Gastrocnemius medialis (tissue), 4 donors: ENCODE data around the gene CAND2. TPM values are rescaled to one million over a fixed set of nuclear protein-coding genes. Genes with fewer than 3 reads are reported as not detected.
"Not testable (repeated sequence)": the region's sequence is repeated elsewhere in the genome, so short reads cannot be mapped to it uniquely, and the experiment has no call there.

Experiments used
- ATAC-seq, 2 donors: fragments of 150-250 bp; one replicate each; pipeline ENCODE4 v1.9.1; 2016
- DNase-seq, 2 donors: peaks; one replicate each; pipeline ENCODE4 v3.0.0-alpha.2; 2019
- H3K27ac ChIP-seq, 4 donors: fragments of 200-600 bp; sonication (generic); 1 replicate in 1 of 4; 2 replicates in 3 of 4; pipeline ENCODE4 v1.5.1; 2016 to 2018; ENCODE audit warnings: mild to moderate bottlenecking in 2 of 4, moderate library complexity in 1 of 4
- H3K27me3 ChIP-seq, 3 donors: fragments of 200-600 bp; sonication (generic) in 2 of 3; 1 replicate in 1 of 3; 2 replicates in 2 of 3; pipeline versions ENCODE4 v1.5.1 to v1.6.0; 2016 to 2019; ENCODE audit warnings: mild to moderate bottlenecking in 1 of 3, moderate library complexity in 1 of 3
- H3K36me3 ChIP-seq, 2 donors: fragments of 200-600 bp; sonication (generic) in 1 of 2; one replicate each; pipeline ENCODE4 v1.5.1; 2017 to 2018
- H3K4me1 ChIP-seq, 2 donors: fragments of 200-600 bp; sonication (generic) in 1 of 2; one replicate each; pipeline ENCODE4 v1.5.1; 2016 to 2017; ENCODE audit warnings: mild to moderate bottlenecking in 2 of 2
- H3K4me3 ChIP-seq, 4 donors: fragments of 200-600 bp; sonication (generic) in 3 of 4; 1 replicate in 1 of 4; 2 replicates in 3 of 4; pipeline ENCODE4 v1.5.1; 2016 to 2019; ENCODE audit warnings: mild to moderate bottlenecking in 2 of 4
- H3K9me3 ChIP-seq, 3 donors: fragments of 200-600 bp; sonication (generic) in 2 of 3; 1 replicate in 1 of 3; 2 replicates in 2 of 3; pipeline ENCODE4 v1.5.1; 2016 to 2019
- CTCF ChIP-seq, 5 experiments: fragments of 450-650 bp in 3 of 5; fragments of 200-600 bp in 2 of 5; sonication (generic) in 2 of 5; IDR thresholded peaks in 4 of 5; conservative IDR thresholded peaks in 1 of 5; 1 replicate in 4 of 5; 2 replicates in 1 of 5; pipeline ENCODE4 v1.5.1; 2016 to 2019; ENCODE audit warnings: antibody characterized with exemption in 5 of 5, mild to moderate bottlenecking in 3 of 5, moderate library complexity in 3 of 5
- POLR2A ChIP-seq, 2 donors: fragments of 450-650 bp; IDR thresholded peaks; one replicate each; pipeline ENCODE4 v1.6.1; 2017; ENCODE audit warnings: antibody characterized with exemption in 2 of 2, mild to moderate bottlenecking in 2 of 2, moderate library complexity in 2 of 2
- in situ Hi-C, 4 donors: fragments of 200-750 bp; cut with MboI; loops; one replicate each; pipeline versions ENCODE4 v1.15.0 to v1.8.0; 2017; ENCODE audit warnings: low sequenced_read_pairs in 4 of 4
- intact Hi-C: fragments of 100-400 bp; cut with DNase I; formaldehyde crosslinking; loops from one replicate; pipeline ENCODE4 v1.15.1; 2023; ENCODE audit warnings: low total_unique reads
- total RNA-seq, 4 donors: library from RNA; depleted of rRNA; stranded (reverse); fragments of >200 nt; gene quantifications; one replicate each; pipeline versions ENCODE4 v1.1.0 to v1.2.3, GENCODE V29; 2016

Gene CAND2
- total RNA-seq, 4 donors from 2014 or later = 133 to 308 (median 181) TPM

- no peaks in the 10 kb centered on the region for H3K27me3 ChIP-seq
- no peaks in the 10 kb centered on the region for H3K9me3 ChIP-seq
- in situ Hi-C loops (no loop called here), intact Hi-C loops (no loop called here)
- no peaks in the 10 kb centered on the region for H3K36me3 ChIP-seq
- no peak overlapping the region for H3K27ac ChIP-seq
- peaks cover 0 to 14% of the 10 kb centered on the region in 2 donors for H3K4me1 ChIP-seq
- TF ChIP-seq CTCF (IDR thresholded peaks at IDR 0.05 in 4 of 5, conservative IDR thresholded peaks at IDR 0.05 in 1 of 5) (no peak), POLR2A (IDR thresholded peaks at IDR 0.05) (no peak)
- H3K4me3 ChIP-seq = no peak overlapping the region
- ATAC-seq (peak; percentile 33 to 46), DNase-seq (no peak)
Measured at GRCh38 chr3:12777171-12777570, 19.3 kb upstream of the CAND2 start.

- no peak for ATAC-seq
- intact Hi-C loops = no loop called here
Measured at GRCh38 chr3:12780751-12781150, 15.7 kb upstream of the CAND2 start.

GRCh38 chr3:12782172-12782815 is 14.2 kb upstream of the CAND2 start:
- TF ChIP-seq CTCF (IDR thresholded peaks at IDR 0.05 in 4 of 5, conservative IDR thresholded peaks at IDR 0.05 in 1 of 5) = no peak
- TF ChIP-seq POLR2A (IDR thresholded peaks at IDR 0.05) = no peak

More at GRCh38 chr3:12780751-12781150, 15.7 kb upstream of the CAND2 start:
- H3K9me3 ChIP-seq = no peaks in the 10 kb centered on the region
- TF ChIP-seq CTCF (IDR thresholded peaks at IDR 0.05 in 4 of 5, conservative IDR thresholded peaks at IDR 0.05 in 1 of 5) (no peak), POLR2A (IDR thresholded peaks at IDR 0.05) (no peak)
- no peaks in the 10 kb centered on the region for H3K36me3 ChIP-seq
- no peaks in the 10 kb centered on the region for H3K27me3 ChIP-seq
- no peak overlapping the region for H3K27ac ChIP-seq
- H3K4me1 ChIP-seq = peaks cover 0 to 9% of the 10 kb centered on the region in 2 donors
- H3K4me3 ChIP-seq = no peak overlapping the region
- DNase-seq = no peak
- in situ Hi-C loops = no loop called here

GRCh38 chr3:12785096-12785495 is 11.4 kb upstream of the CAND2 start:
- Histone ChIP-seq H3K4me1 (peaks cover 0 to 4% of the 10 kb centered on the region in 2 donors), H3K27ac (no peak overlapping the region), H3K4me3 (no peak overlapping the region), H3K9me3 (no peaks in the 10 kb centered on the region), H3K36me3 (no peaks in the 10 kb centered on the region), H3K27me3 (no peaks in the 10 kb centered on the region)
- intact Hi-C loops (no loop called here), in situ Hi-C loops (no loop called here)
- ATAC-seq = no peak
- no peak for DNase-seq
- TF ChIP-seq CTCF (IDR thresholded peaks at IDR 0.05 in 4 of 5, conservative IDR thresholded peaks at IDR 0.05 in 1 of 5) = no peak
- no peak for TF ChIP-seq POLR2A (IDR thresholded peaks at IDR 0.05)

More at GRCh38 chr3:12782172-12782815, 14.2 kb upstream of the CAND2 start:
- no peak overlapping the region for H3K27ac ChIP-seq
- H3K4me1 ChIP-seq = peaks cover 0 to 5% of the 10 kb centered on the region in 2 donors
- intact Hi-C loops = no loop called here
- H3K27me3 ChIP-seq = no peaks in the 10 kb centered on the region
- H3K4me3 ChIP-seq = no peak overlapping the region
- ATAC-seq (no peak), DNase-seq (no peak)
- H3K36me3 ChIP-seq = no peaks in the 10 kb centered on the region
- H3K9me3 ChIP-seq = no peaks in the 10 kb centered on the region
- in situ Hi-C loops = no loop called here

GRCh38 chr3:12787346-12787745 is 9.1 kb upstream of the CAND2 start:
- DNase-seq (peak; percentile 50 to 66), ATAC-seq (peak in 1 of 2 donors; percentile 35)
- H3K9me3 ChIP-seq, H3K36me3 ChIP-seq, H3K4me3 ChIP-seq, intact Hi-C loops, H3K27me3 ChIP-seq, H3K27ac ChIP-seq, H3K4me1 ChIP-seq, in situ Hi-C loops: not testable (repeated sequence)
- peak in 3 of 5 experiments; percentile 22 to 57 (median 40) for TF ChIP-seq CTCF (IDR thresholded peaks at IDR 0.05 in 4 of 5, conservative IDR thresholded peaks at IDR 0.05 in 1 of 5)

- H3K4me1 ChIP-seq, H3K36me3 ChIP-seq, DNase-seq, H3K27ac ChIP-seq, H3K9me3 ChIP-seq, H3K27me3 ChIP-seq, H3K4me3 ChIP-seq, ATAC-seq, in situ Hi-C loops, intact Hi-C loops: not testable (repeated sequence)
Measured at GRCh38 chr3:12787967-12788690, 8.4 kb upstream of the CAND2 start.
